Testis (tissue), 3 donors: ENCODE measurements around the gene MS4A10. TPM values are rescaled to one million over a fixed set of nuclear protein-coding genes. Genes with fewer than 3 reads are reported as not detected.
"Not testable (repeated sequence)": the region's sequence is repeated elsewhere in the genome, so short reads cannot be mapped to it uniquely, and the experiment has no call there.

Source experiments
- DNase-seq: peaks from one replicate; pipeline ENCODE4 v3.0.0-alpha.2; 2019
- H3K27ac ChIP-seq, 2 donors: fragments of 200-600 bp; sonication (generic); one replicate each; pipeline ENCODE4 v1.5.1; 2019
- H3K27me3 ChIP-seq: fragments of 200-600 bp; sonication (generic); one replicate; pipeline ENCODE4 v1.5.1; 2019
- H3K36me3 ChIP-seq: fragments of 200-600 bp; sonication (generic); one replicate; pipeline ENCODE4 v1.5.1; 2017; ENCODE audit warnings: low read depth; ENCODE audit errors: missing control alignments
- H3K4me1 ChIP-seq: fragments of 200-600 bp; sonication (generic); one replicate; pipeline ENCODE4 v1.5.1; 2019
- H3K4me3 ChIP-seq, 2 donors: fragments of 200-600 bp; sonication (generic); one replicate each; pipeline ENCODE4 v1.5.1; 2017 to 2019
- H3K9me3 ChIP-seq: fragments of 200-600 bp; sonication (generic); one replicate; pipeline ENCODE4 v1.5.1; 2017
- CTCF ChIP-seq, 3 experiments: fragments of 450-650 bp in 2 of 3; fragments of 200-600 bp in 1 of 3; sonication (generic) in 1 of 3; IDR thresholded peaks; one replicate each; pipeline ENCODE4 v1.5.1; 2016 to 2019; ENCODE audit warnings: antibody characterized with exemption in 3 of 3, mild to moderate bottlenecking in 2 of 3, moderate library complexity in 1 of 3
- POLR2A ChIP-seq: fragments of 450-650 bp; IDR thresholded peaks from one replicate; pipeline ENCODE4 v1.6.1; 2017; ENCODE audit warnings: antibody characterized with exemption, mild to moderate bottlenecking, moderate library complexity
- WGBS, 2 donors: methylation state at CpG; one replicate each; pipeline ENCODE4 v1.1.5; 2018; 5-methylcytosine and 5-hydroxymethylcytosine counted together
- intact Hi-C: fragments of 100-400 bp; cut with DNase I; formaldehyde crosslinking; loops from one replicate; pipeline ENCODE4 v1.15.1; 2023; ENCODE audit warnings: low total_unique reads
- polyA plus RNA-seq: library from polyadenylated mRNA; stranded (reverse); fragments of 350-450 nt; fragmentation: Illumina TruSeq; extraction: RNeasy Lipid Tissue Mini Kit (QIAGEN cat#74804); gene quantifications from one replicate; pipeline ENCODE4 v1.2.3, GENCODE V29; 2014; ENCODE audit warnings: low read depth, low replicate concordance; ENCODE audit not compliant: insufficient read depth
- total RNA-seq, 2 donors: library from RNA; depleted of rRNA; stranded (reverse); fragments of >200 nt; gene quantifications; one replicate each; pipeline ENCODE4 v1.2.3, GENCODE V29; 2016

The MS4A10 gene
- total and polyA plus RNA-seq, 3 donors from 2014 or later, result 0.25 TPM; not detected in 2

- TF ChIP-seq POLR2A (no peak), CTCF (IDR thresholded peaks at IDR 0.05) (no peak)
- H3K9me3 ChIP-seq, result no peaks in the 10 kb centered on the region
- 61 to 85% methylated on average over 2 of the region's 2 CpGs for WGBS, 2 donors
- no peak for DNase-seq
- intact Hi-C loops, result no loop called here
- no peaks in the 10 kb centered on the region for H3K27me3 ChIP-seq
- H3K4me3 ChIP-seq, result no peak overlapping the region
- no peak overlapping the region for H3K27ac ChIP-seq
- no peaks in the 10 kb centered on the region for H3K36me3 ChIP-seq
- no peaks in the 10 kb centered on the region for H3K4me1 ChIP-seq
These were observed 29.0 kb downstream of the MS4A10 start for GRCh38 chr11:60814112-60814511.

GRCh38 chr11:60816590-60817157, 31.5 kb downstream of the MS4A10 start:
- WGBS, 2 donors, result 80 to 88% methylated on average over 2 of the region's 2 CpGs
- TF ChIP-seq POLR2A, result no peak
- TF ChIP-seq CTCF (IDR thresholded peaks at IDR 0.05), result no peak
- no peak for DNase-seq
- H3K4me3 ChIP-seq, result no peak overlapping the region
- no peaks in the 10 kb centered on the region for H3K27me3 ChIP-seq
- H3K4me1 ChIP-seq, result no peaks in the 10 kb centered on the region
- intact Hi-C loops, result no loop called here
- H3K27ac ChIP-seq, result no peak overlapping the region
- H3K36me3 ChIP-seq, result no peaks in the 10 kb centered on the region
- no peaks in the 10 kb centered on the region for H3K9me3 ChIP-seq

GRCh38 chr11:60818057-60818456, 32.9 kb downstream of the MS4A10 start:
- H3K27ac ChIP-seq, result no peak overlapping the region
- intact Hi-C loops, result no loop called here
- no peak for DNase-seq
- H3K9me3 ChIP-seq, result no peaks in the 10 kb centered on the region
- TF ChIP-seq POLR2A (no peak), CTCF (IDR thresholded peaks at IDR 0.05) (no peak)
- no peaks in the 10 kb centered on the region for H3K27me3 ChIP-seq
- 65 to 82% methylated on average over 4 of the region's 4 CpGs for WGBS, 2 donors
- H3K4me3 ChIP-seq, result no peak overlapping the region
- no peaks in the 10 kb centered on the region for H3K36me3 ChIP-seq
- H3K4me1 ChIP-seq, result no peaks in the 10 kb centered on the region

GRCh38 chr11:60821827-60822599, 36.9 kb downstream of the MS4A10 start:
- TF ChIP-seq POLR2A (no peak), CTCF (IDR thresholded peaks at IDR 0.05) (no peak)
- Histone ChIP-seq H3K4me3 (no peak overlapping the region), H3K4me1 (peaks cover 5% of the 10 kb centered on the region), H3K27ac (no peak overlapping the region), H3K9me3 (no peaks in the 10 kb centered on the region), H3K36me3 (no peaks in the 10 kb centered on the region), H3K27me3 (no peaks in the 10 kb centered on the region)
- WGBS, 2 donors, result 81 to 84% methylated on average over 8 to 15 of the region's 15 CpGs
- DNase-seq, result no peak
- intact Hi-C loops, result no loop called here

- H3K4me3 ChIP-seq, H3K4me1 ChIP-seq, DNase-seq, H3K36me3 ChIP-seq, H3K27me3 ChIP-seq, H3K27ac ChIP-seq, H3K9me3 ChIP-seq, intact Hi-C loops: not testable (repeated sequence)
- 94 to 98% methylated on average over 5 of the region's 5 CpGs for WGBS, 2 donors
These were observed 38.7 kb downstream of the MS4A10 start for GRCh38 chr11:60823745-60824306.
